NK-92 treated with Interleukin-12 subunit alpha and Interleukin-12 subunit beta, amount 100 ng/mL, for 24 hours (cell line): Measurements from ENCODE around the gene SLC5A8.
"Not testable (repeated sequence)": the region's sequence is repeated elsewhere in the genome, so short reads cannot be mapped to it uniquely, and the experiment has no call there.

Source experiments
- DNase-seq: peaks from one replicate; lab custom pipeline; 2025; lab: John Stamatoyannopoulos, UW

SLC5A8 gene

GRCh38 chr12:101168001-101168400 is 42.0 kb downstream of the SLC5A8 start:
- DNase-seq = no peak

GRCh38 chr12:101166866-101167265 is 43.2 kb downstream of the SLC5A8 start:
- DNase-seq = no peak

DNA sequence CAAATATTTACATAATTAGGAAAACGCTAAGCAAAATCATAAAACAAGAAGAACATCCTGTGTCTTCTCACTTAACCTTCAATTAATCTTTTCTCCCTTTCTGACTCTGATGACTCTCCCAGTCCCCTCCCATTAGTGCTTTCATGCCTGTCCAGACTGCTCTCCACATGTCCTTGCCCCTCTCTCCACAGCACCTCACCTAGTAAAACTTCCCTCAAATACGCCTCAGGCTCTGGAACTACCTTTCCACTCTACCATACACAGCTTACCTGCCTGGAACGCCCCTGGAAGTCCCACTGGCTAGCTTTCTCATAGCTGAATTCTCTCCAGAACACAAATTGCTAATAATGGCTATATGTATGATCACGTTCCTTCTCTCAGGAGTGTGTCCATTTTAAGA is 44.7 kb downstream of the SLC5A8 start:
- DNase-seq = no peak

GRCh38 chr12:101145777-101146431 is 64.1 kb downstream of the SLC5A8 start:
- DNase-seq = not testable (repeated sequence)

DNA sequence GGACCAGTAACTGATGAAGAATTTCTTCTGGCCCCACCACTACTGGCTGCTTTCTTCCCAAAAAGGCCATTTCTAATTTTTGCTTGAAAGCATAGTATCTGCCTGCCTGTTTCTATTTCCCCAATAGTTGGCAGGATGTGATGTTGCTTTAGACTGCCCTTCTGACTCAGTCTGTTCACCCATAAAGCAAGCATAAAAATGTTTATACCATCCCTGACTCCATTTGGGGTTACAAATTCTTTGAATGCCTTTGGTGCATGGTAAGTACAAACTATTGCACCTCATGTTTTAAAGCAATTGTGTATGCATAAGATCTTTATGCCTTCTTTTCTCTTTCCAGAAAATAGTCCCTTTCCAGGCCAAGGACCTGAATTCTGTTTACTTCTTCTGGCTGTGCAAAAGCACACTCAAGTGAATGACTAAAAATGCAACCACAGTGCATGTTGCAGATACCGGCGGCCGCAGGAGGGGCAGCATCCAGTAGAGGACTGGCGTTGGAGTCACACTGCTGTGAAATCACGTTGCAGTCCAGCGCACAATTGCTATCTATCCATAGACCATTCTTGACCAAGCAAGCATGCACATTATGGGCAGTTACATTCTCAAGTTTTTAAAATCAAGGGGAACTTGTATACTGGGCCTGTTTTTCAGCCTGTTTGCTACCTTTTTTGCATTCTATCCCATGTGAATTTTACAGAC is 82.4 kb downstream of the SLC5A8 start:
- no peak for DNase-seq

DNA sequence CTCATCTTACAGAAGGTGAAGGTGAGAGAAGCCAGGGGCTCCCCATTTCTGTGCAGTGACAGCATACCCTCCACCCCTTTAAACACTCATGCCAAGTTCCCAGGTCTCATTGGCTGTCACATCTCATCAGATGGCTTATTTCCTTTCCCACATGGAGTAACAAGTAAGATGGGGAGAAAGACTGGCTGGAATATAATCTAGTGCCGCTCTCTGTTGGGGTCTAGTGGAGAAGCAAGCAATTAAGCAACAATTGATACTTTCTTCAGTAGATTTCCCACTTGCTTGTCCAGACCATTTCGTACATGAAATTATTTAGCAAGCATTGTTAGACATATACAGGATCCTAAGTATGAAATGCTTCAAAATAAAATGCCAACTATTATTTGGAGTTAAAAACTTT is 92.2 kb downstream of the SLC5A8 start:
- no peak for DNase-seq

DNA sequence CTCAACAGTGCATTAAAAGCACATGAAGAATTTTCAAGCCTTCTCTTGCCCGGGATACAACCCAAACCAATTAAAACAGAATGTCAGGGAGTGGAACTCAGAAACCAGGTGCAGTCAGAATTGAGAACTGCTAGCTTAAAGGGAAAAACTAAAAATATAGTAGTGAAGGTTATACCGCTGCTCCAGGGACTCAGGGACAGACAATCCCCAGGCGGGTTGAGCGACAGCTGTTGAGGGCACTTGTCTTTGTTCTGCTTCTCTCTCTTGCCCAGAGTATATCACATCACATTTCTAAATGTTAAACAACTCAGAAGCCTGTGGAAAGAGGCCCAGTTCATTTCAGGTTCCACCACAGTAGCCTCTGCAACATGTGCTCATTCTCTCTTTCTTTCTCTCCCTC is 93.1 kb downstream of the SLC5A8 start:
- no peak for DNase-seq

DNA sequence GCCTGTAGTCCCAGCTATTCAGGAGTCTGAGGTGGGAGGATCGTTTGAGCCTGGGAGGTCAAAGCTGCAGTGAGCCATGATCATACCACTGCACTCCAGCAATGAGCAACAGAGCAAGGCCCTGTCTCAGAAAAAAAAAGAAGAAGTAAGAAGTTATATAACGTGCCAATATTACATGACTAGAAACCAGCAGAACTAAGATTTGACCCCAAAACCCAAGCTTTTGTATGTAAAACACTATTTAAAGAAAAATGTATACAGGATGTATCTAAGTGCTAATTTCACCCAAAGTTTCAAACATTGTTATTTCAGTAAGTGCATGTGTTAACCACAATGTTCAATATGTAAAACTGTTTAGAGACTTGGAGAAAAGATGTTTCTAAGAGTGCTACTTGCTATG is 94.7 kb downstream of the SLC5A8 start:
- no peak for DNase-seq

DNA sequence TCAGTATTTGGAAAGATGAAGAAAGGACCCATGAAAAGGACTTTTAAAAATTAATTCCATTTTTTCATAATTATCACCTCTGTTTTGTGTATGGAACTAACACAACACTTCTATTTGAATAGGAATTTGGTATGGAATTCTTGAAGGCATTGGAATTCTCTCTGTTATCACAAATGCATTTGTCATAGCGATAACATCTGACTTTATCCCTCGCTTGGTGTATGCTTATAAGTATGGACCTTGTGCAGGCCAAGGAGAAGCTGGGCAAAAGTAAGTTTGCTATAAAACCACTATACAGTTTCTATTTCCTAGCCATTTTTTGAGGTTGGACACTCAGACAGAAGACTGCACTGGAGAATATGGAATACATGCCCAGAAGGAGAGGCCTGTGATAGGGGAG is 98.6 kb downstream of the SLC5A8 start:
- DNase-seq = no peak

- no peak for DNase-seq
Observed at GRCh38 chr12:101110866-101111265, 99.2 kb downstream of the SLC5A8 start.

DNA sequence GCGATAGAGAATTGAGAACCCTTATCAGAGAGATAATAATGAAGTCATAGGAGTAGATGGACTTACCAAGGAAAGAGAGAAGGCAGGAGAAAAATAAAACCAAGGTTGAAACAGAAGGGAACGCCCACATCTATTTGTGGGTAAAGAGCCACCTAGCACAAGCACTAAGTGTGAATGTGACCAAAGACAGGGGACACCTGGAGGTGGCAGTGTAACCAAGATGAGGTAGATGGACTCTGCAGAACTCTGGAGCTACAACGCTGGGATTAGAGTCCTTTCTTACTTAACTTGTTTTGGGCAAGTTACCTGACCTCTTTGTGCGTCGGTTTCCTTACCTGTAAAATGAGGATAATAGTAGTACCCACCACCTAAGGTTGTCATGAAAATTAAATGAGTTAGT is 101.9 kb downstream of the SLC5A8 start:
- DNase-seq = no peak

DNA sequence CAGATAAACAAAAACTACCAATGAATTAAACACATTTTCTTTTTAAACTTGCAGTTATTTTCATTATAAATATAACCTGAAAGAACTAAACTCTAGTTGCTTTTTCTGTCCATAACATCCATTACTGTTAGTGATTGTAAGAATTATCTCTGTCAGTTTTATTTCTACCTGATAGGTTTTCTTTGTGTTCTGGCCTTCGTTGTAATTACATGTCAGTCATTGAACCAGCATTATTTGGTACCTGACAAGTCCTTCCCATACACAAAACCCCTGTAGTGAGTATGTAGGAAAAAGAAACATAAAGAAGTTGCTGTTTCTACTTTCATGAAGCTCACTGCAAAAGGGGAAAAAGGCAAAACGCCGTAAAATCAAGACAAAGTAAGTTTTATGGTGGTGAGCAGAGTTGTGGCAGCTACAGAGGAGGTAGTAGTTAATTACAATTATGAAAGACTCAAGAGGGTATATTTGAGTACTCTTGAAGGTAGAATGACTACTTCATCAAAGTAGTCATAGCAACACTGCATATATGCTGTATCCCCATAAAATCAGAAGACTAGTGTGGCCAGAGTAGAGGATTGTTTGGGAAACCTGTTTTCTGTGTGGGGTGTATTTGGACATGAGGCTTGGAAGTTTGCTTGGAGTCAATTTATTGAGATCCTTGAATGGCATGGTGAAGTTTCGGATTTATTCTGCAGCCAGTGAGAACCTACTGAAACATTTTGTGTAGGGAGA is 102.8 kb downstream of the SLC5A8 start:
- DNase-seq = no peak
